Activated CD8-positive, alpha-beta memory T cell treated with anti-CD3 and anti-CD28 coated beads for 4 hours (primary cell): ENCODE data around the gene CISD2.
"Not testable (repeated sequence)": the region's sequence is repeated elsewhere in the genome, so short reads cannot be mapped to it uniquely, and the experiment has no call there.

Source experiments
- DNase-seq, 2 donors: peaks; one replicate each; pipeline ENCODE4 v3.0.0-alpha.2; 2020; ENCODE audit warnings: low read depth in 2 of 2

Gene CISD2

GRCh38 chr4:102918859-102919258, 50.1 kb downstream of the CISD2 start:
- DNase-seq, result no peak

- not testable (repeated sequence) for DNase-seq
These were observed 50.9 kb downstream of the CISD2 start for GRCh38 chr4:102919697-102920096.

GRCh38 chr4:102935716-102936115, 66.9 kb downstream of the CISD2 start:
- DNase-seq, result no peak

DNA sequence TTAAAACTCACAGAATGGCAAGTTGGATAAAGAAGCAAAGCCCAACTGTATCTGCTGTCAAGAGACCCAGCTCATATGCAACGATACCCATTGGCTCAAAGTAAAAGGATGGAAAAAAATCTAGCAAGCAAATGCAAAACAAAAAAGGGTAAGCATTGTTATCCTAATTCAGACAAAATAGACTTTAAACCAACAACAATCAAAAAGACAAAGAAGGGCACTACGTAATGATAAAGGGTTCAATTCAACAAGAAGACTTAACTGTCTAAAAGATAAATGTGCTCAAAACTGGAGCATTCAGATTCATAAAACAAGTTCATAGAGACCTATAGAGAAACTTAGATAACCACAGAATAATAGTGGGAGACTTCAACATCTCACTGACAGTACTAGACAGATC, 69.3 kb downstream of the CISD2 start:
- not testable (repeated sequence) for DNase-seq
